B cell (primary cell): Measurements from ENCODE around the gene ELAC1. TPM values are rescaled to one million over a fixed set of nuclear protein-coding genes. Genes with fewer than 3 reads are reported as not detected.

ENCODE experiments used
- ATAC-seq: fragments of 200-7000 bp; cut with Tn5 transposase; one replicate; pipeline ENCODE4 v1.10.0; 2021; ENCODE audit warnings: low read depth, mild to moderate bottlenecking, moderate number of reproducible peaks, moderate library complexity
- CTCF ChIA-PET: fragments of 350-600 bp; sonication (Branson Sonifier 250); formaldehyde crosslinking; loops from one replicate; lab custom pipeline; 2021; ENCODE audit warnings: antibody characterized with exemption, inconsistent platforms; lab: Charles Lee
- POLR2A ChIA-PET: fragments of 350-600 bp; sonication (Branson Sonifier 250); formaldehyde crosslinking; loops from one replicate; lab custom pipeline; 2021; ENCODE audit warnings: antibody characterized with exemption; lab: Charles Lee
- DNase-seq: peaks from one replicate; pipeline ENCODE4 v3.0.0; 2013
- H2AFZ ChIP-seq: 2 replicates; pipeline ENCODE4 v1.6.1; 2012; ENCODE audit warnings: mild to moderate bottlenecking, low read depth, low read length; ENCODE audit not compliant: insufficient read depth, poor library complexity, severe bottlenecking
- H3K27ac ChIP-seq, 2 donors: 1 replicate in 1 of 2; 2 replicates in 1 of 2; pipeline ENCODE4 v1.5.1; 2012 to 2013; ENCODE audit warnings: low read length in 2 of 2, mild to moderate bottlenecking in 2 of 2, moderate library complexity in 1 of 2
- H3K27me3 ChIP-seq, 4 experiments: fragments of 200-600 bp in 1 of 4; sonication (generic) in 1 of 4; replicated peaks in 1 of 4; 1 replicate in 2 of 4; 2 replicates in 2 of 4; pipeline versions ENCODE4 v1.6.1 to v1.7.0; 2013 to 2016; ENCODE audit warnings: low read length in 3 of 4, mild to moderate bottlenecking in 2 of 4, mixed read lengths in 1 of 4, moderate library complexity in 1 of 4; ENCODE audit not compliant: insufficient read depth in 4 of 4, control insufficient read depth in 3 of 4; ENCODE audit errors: control extremely low read depth in 1 of 4
- H3K36me3 ChIP-seq, 2 experiments: replicated peaks in 1 of 2; 1 replicate in 1 of 2; 2 replicates in 1 of 2; pipeline versions ENCODE4 v1.6.1 to v1.7.1; 2013; ENCODE audit warnings: low read length in 1 of 2; ENCODE audit not compliant: insufficient read depth in 2 of 2, control insufficient read depth in 1 of 2; ENCODE audit errors: control extremely low read depth in 1 of 2, extremely low read depth in 1 of 2
- H3K4me1 ChIP-seq, 2 donors: fragments of 200-600 bp in 1 of 2; sonication (generic) in 1 of 2; 1 replicate in 1 of 2; 2 replicates in 1 of 2; pipeline versions ENCODE4 v1.5.1 to v1.6.1; 2013 to 2017; ENCODE audit warnings: low read length in 2 of 2; ENCODE audit not compliant: control insufficient read depth in 2 of 2, insufficient read depth in 2 of 2
- H3K4me2 ChIP-seq: replicated peaks from 2 replicates; pipeline ENCODE3; 2012; ENCODE audit warnings: mild to moderate bottlenecking, low read depth, low read length; ENCODE audit not compliant: poor library complexity, severe bottlenecking
- H3K4me3 ChIP-seq, 5 experiments: fragments of 200-600 bp in 1 of 5; sonication (generic) in 1 of 5; 1 replicate in 3 of 5; 2 replicates in 2 of 5; pipeline versions ENCODE4 v1.5.1 to v1.7.0; 2011 to 2016; ENCODE audit warnings: low read length in 4 of 5, mild to moderate bottlenecking in 4 of 5, low read depth in 2 of 5, control low read depth in 1 of 5, moderate library complexity in 1 of 5; ENCODE audit not compliant: insufficient read depth in 1 of 5; ENCODE audit errors: control extremely low read depth in 1 of 5, extremely low read depth in 1 of 5
- H3K79me2 ChIP-seq: fragments of 200-600 bp; sonication (generic); one replicate; pipeline ENCODE4 v1.6.0; 2016; ENCODE audit warnings: low read length; ENCODE audit not compliant: control insufficient read depth, insufficient read depth
- H3K9ac ChIP-seq: fragments of 200-600 bp; sonication (generic); 2 replicates; pipeline ENCODE4 v1.6.1; 2017; ENCODE audit warnings: mild to moderate bottlenecking, low read length, moderate library complexity
- H3K9me3 ChIP-seq, 3 donors: one replicate each; pipeline versions ENCODE4 v1.6.1 to v1.7.1; 2013; ENCODE audit warnings: low read length in 2 of 3; ENCODE audit not compliant: control insufficient read depth in 2 of 3, insufficient read depth in 1 of 3; ENCODE audit errors: control extremely low read depth in 1 of 3
- H4K20me1 ChIP-seq: 2 replicates; pipeline ENCODE4 v1.6.0; 2012; ENCODE audit warnings: mild to moderate bottlenecking, low read length; ENCODE audit not compliant: insufficient read depth, control insufficient read depth, poor library complexity, severe bottlenecking
- H3K27ac Mint-ChIP-seq: one replicate; pipeline ENCODE4 v1.8.0; 2021; ENCODE audit warnings: mixed read lengths
- H3K27me3 Mint-ChIP-seq: one replicate; pipeline ENCODE4 v1.8.0; 2021; ENCODE audit warnings: mixed read lengths
- H3K4me1 Mint-ChIP-seq: one replicate; pipeline ENCODE4 v1.8.0; 2021; ENCODE audit warnings: mixed read lengths
- H3K4me3 Mint-ChIP-seq: one replicate; pipeline ENCODE4 v1.8.0; 2021; ENCODE audit warnings: mixed read lengths
- H3K9me3 Mint-ChIP-seq: one replicate; pipeline ENCODE4 v1.8.0; 2022; ENCODE audit warnings: mixed read lengths; ENCODE audit not compliant: insufficient read depth
- CTCF ChIP-seq: fragments of 200-600 bp; IDR thresholded peaks from one replicate; pipeline ENCODE4 v1.8.0; 2022; ENCODE audit warnings: antibody characterized with exemption, mild to moderate bottlenecking
- EZH2 ChIP-seq: IDR thresholded peaks from 2 replicates; pipeline ENCODE4 v1.6.1; 2012; ENCODE audit warnings: borderline replicate concordance, low read depth, mild to moderate bottlenecking, moderate library complexity, low read length; ENCODE audit not compliant: insufficient read depth, poor library complexity, severe bottlenecking
- WGBS: methylation state at CpG from one replicate; pipeline ENCODE4 v1.1.5; 2013; ENCODE audit warnings: missing lambda C conversion rate; ENCODE audit not compliant: insufficient coverage; 5-methylcytosine and 5-hydroxymethylcytosine counted together
- intact Hi-C: fragments of 100-400 bp; cut with micrococcal nuclease; formaldehyde crosslinking; loops from one replicate; pipeline ENCODE4 v1.10.0; 2022
- polyA plus RNA-seq: library from polyadenylated mRNA; depleted of rRNA; stranded (reverse); fragments of >200 nt; gene quantifications from 2 replicates; pipeline ENCODE4 v1.2.3, GENCODE V29; 2012
- total RNA-seq, 2 donors: library from RNA; stranded (reverse); fragments of 120-200 nt in 1 of 2; gene quantifications; 1 replicate in 1 of 2; 2 replicates in 1 of 2; pipeline versions ENCODE4 v1.2.3 to v1.2.4, GENCODE V29; 2013 to 2022

ELAC1 gene
- total and polyA plus RNA-seq, 2 donors (not counting 1 experiment from before 2014, with no cell fraction given): 3.8 to 9.9 TPM

- ATAC-seq (peak; percentile 70), DNase-seq (no peak)
- peak overlapping the region; percentile 81 for H3K9ac ChIP-seq
- intact Hi-C loops: loop anchor here (1.0 to 5.0 kb wide), 5 partner anchors 62 to 213 kb away; partner anchors contain the start of genes ELAC1 and MEX3C
- peaks cover 87% of the 10 kb centered on the region for H3K79me2 ChIP-seq
- peak overlapping the region; percentile 85 for H3K4me2 ChIP-seq
- H3K4me1 Mint-ChIP-seq: peaks cover 59% of the 10 kb centered on the region
- H3K27me3 Mint-ChIP-seq: no peaks in the 10 kb centered on the region
- no peaks in the 10 kb centered on the region for H3K9me3 ChIP-seq
- peak overlapping the region; percentile 78 to 84 for H3K27ac ChIP-seq
- peak overlapping the region; percentile 92 for H3K27ac Mint-ChIP-seq
- H3K4me1 ChIP-seq: peaks cover 26 to 49% of the 10 kb centered on the region in 2 donors
- TF ChIP-seq CTCF (no peak), EZH2 (no peak)
- no peaks in the 10 kb centered on the region for H3K27me3 ChIP-seq
- POLR2A ChIA-PET: interaction anchor here (0.6 to 2.1 kb wide), 10 partner anchors 11 to 225 kb away, joined by 3 to 24 read pairs (median 4); partner anchors contain the start of genes ELAC1, ME2 and MEX3C
- H3K4me3 Mint-ChIP-seq: peak overlapping the region; percentile 97
- H4K20me1 ChIP-seq: peaks cover 41% of the 10 kb centered on the region
- H3K9me3 Mint-ChIP-seq: no peaks in the 10 kb centered on the region
- CTCF ChIA-PET: interaction anchor here (1.0 to 1.7 kb wide), 8 partner anchors 9 to 211 kb away, joined by 3 to 7 read pairs (median 4); partner anchors contain the start of genes ELAC1, ME2 and MRO
- peak overlapping the region; percentile 88 for H2AFZ ChIP-seq
- peaks cover 0 to 9% of the 10 kb centered on the region in 2 experiments for H3K36me3 ChIP-seq
- peak overlapping the region; percentile 61 to 81 (median 74) for H3K4me3 ChIP-seq
- 1% methylated on average over 53 of the region's 66 CpGs for WGBS
These were observed 62.9 kb downstream of the ELAC1 start for GRCh38 chr18:51030537-51031258.

- no peak overlapping the region for H3K9ac ChIP-seq
- intact Hi-C loops: loop anchor here (1.0 to 5.0 kb wide), 2 partner anchors 19 to 215 kb away; no protein-coding TSS in a partner anchor
- H3K4me3 Mint-ChIP-seq: peak overlapping the region; percentile 97
These were observed 64.4 kb downstream of the ELAC1 start for GRCh38 chr18:51032193-51032592.

More at GRCh38 chr18:51032193-51032592, 64.4 kb downstream of the ELAC1 start:
- Histone ChIP-seq H3K4me3 (no peak overlapping the region), H2AFZ (no peak overlapping the region), H3K4me2 (peak overlapping the region; percentile 85), H4K20me1 (peaks cover 50% of the 10 kb centered on the region), H3K36me3 (peaks cover 2 to 15% of the 10 kb centered on the region in 2 experiments), H3K79me2 (peaks cover 90% of the 10 kb centered on the region), H3K9me3 (no peaks in the 10 kb centered on the region), H3K4me1 (peaks cover 32 to 58% of the 10 kb centered on the region in 2 donors), H3K27me3 (no peaks in the 10 kb centered on the region), H3K27ac (peak overlapping the region in 1 of 2 donors; percentile 24)
- ChIA-PET CTCF (interaction anchor here (1.7 kb wide), 1 partner anchor 19 kb away, joined by 4 read pairs; no protein-coding TSS in a partner anchor), POLR2A (no interaction called here)
- Mint-ChIP-seq H3K27ac (no peak overlapping the region), H3K27me3 (no peaks in the 10 kb centered on the region), H3K9me3 (no peaks in the 10 kb centered on the region), H3K4me1 (peaks cover 71% of the 10 kb centered on the region)
- TF ChIP-seq CTCF (no peak), EZH2 (no peak)
- no peak for ATAC-seq
- DNase-seq: no peak
- no CpG with 5 or more reads among the region's 5 CpGs for WGBS
